ENCODE measurements around the gene NUB1.

GRCh38 chr7:151338809-151339208, 2.8 kb upstream of the NUB1 start:
- TF ChIP-seq POLR2A (IDR thresholded peaks at IDR 0.05; ENCODE audit: low read depth) (no peak), CTCF (IDR thresholded peaks at IDR 0.05) (no peak), POLR2AphosphoS5 (IDR thresholded peaks at IDR 0.05) (no peak), EP300 (IDR thresholded peaks at IDR 0.05) (no peak)
